H9 (cell line): Measurements from ENCODE around the gene SIGLEC12. TPM values are rescaled to one million over a fixed set of nuclear protein-coding genes. Genes with fewer than 3 reads are reported as not detected.

ENCODE experiments used
- DNase-seq: peaks from one replicate; pipeline ENCODE4 v3.0.0-alpha.2; 2017
- H2AFZ ChIP-seq: one replicate; pipeline ENCODE4 v1.6.1; 2013; ENCODE audit warnings: mild to moderate bottlenecking, low read length, control low read depth, moderate library complexity
- H2AK5ac ChIP-seq: 2 replicates; pipeline ENCODE4 v1.6.1; 2013; ENCODE audit warnings: low read length, control low read depth, mixed read lengths; ENCODE audit not compliant: insufficient read length
- H2BK120ac ChIP-seq: one replicate; pipeline ENCODE4 v1.6.1; 2013; ENCODE audit warnings: low read depth, mild to moderate bottlenecking, low read length, control low read depth, inconsistent platforms; ENCODE audit not compliant: poor library complexity, severe bottlenecking
- H2BK12ac ChIP-seq: 2 replicates; pipeline ENCODE4 v1.6.1; 2013; ENCODE audit warnings: low read length, control low read depth, mixed read lengths, low read depth; ENCODE audit not compliant: insufficient read length
- H2BK15ac ChIP-seq: 2 replicates; pipeline ENCODE4 v1.6.1; 2013; ENCODE audit warnings: low read depth, low read length, control low read depth
- H2BK20ac ChIP-seq: one replicate; pipeline ENCODE4 v1.6.1; 2013; ENCODE audit warnings: low read depth, mild to moderate bottlenecking, low read length, control low read depth, inconsistent platforms; ENCODE audit not compliant: poor library complexity, severe bottlenecking
- H2BK5ac ChIP-seq: 2 replicates; pipeline ENCODE4 v1.6.1; 2013; ENCODE audit warnings: low read length, control low read depth, mixed read lengths; ENCODE audit not compliant: insufficient read length
- H3K14ac ChIP-seq: 2 replicates; pipeline ENCODE4 v1.6.1; 2013; ENCODE audit warnings: low read length, control low read depth; ENCODE audit not compliant: insufficient read depth
- H3K18ac ChIP-seq: 2 replicates; pipeline ENCODE4 v1.6.1; 2013; ENCODE audit warnings: low read depth, mild to moderate bottlenecking, mixed read lengths, low read length, control low read depth; ENCODE audit not compliant: insufficient read length
- H3K23ac ChIP-seq: 2 replicates; pipeline ENCODE4 v1.6.1; 2013; ENCODE audit warnings: low read length, control low read depth, mixed read lengths, low read depth; ENCODE audit not compliant: insufficient read length
- H3K23me2 ChIP-seq: 2 replicates; pipeline ENCODE4 v1.6.1; 2013; ENCODE audit warnings: low read depth, mild to moderate bottlenecking, mixed read lengths, low read length, control low read depth; ENCODE audit not compliant: insufficient read length, poor library complexity, severe bottlenecking
- H3K27ac ChIP-seq: 2 replicates; pipeline ENCODE4 v1.5.1; 2013; ENCODE audit warnings: low read length, control low read depth, mixed read lengths, low read depth; ENCODE audit not compliant: insufficient read length
- H3K27me3 ChIP-seq: 2 replicates; pipeline ENCODE4 v1.6.1; 2013; ENCODE audit warnings: low read length, control low read depth, inconsistent platforms; ENCODE audit not compliant: insufficient read depth
- H3K4ac ChIP-seq: 2 replicates; pipeline ENCODE4 v1.6.1; 2013; ENCODE audit warnings: low read depth, mild to moderate bottlenecking, control low read depth, inconsistent platforms, low read length, moderate library complexity
- H3K4me1 ChIP-seq: 2 replicates; pipeline ENCODE4 v1.6.1; 2013; ENCODE audit warnings: low read length, control low read depth, inconsistent platforms; ENCODE audit not compliant: insufficient read depth
- H3K4me2 ChIP-seq: 2 replicates; pipeline ENCODE4 v1.6.1; 2013; ENCODE audit warnings: low read length, control low read depth, mixed read lengths; ENCODE audit not compliant: insufficient read length, insufficient read depth
- H3K56ac ChIP-seq: 2 replicates; pipeline ENCODE4 v1.6.1; 2013; ENCODE audit warnings: low read depth, mild to moderate bottlenecking, mixed read lengths, low read length, control low read depth; ENCODE audit not compliant: insufficient read length
- H3K79me1 ChIP-seq: 2 replicates; pipeline ENCODE4 v1.6.1; 2013; ENCODE audit warnings: low read depth, mild to moderate bottlenecking, moderate library complexity, low read length, control low read depth, inconsistent platforms; ENCODE audit not compliant: insufficient read depth, poor library complexity, severe bottlenecking
- H3K79me2 ChIP-seq: 2 replicates; pipeline ENCODE4 v1.6.1; 2013; ENCODE audit warnings: low read length, control low read depth, inconsistent platforms; ENCODE audit not compliant: insufficient read depth
- H3K9ac ChIP-seq: 2 replicates; pipeline ENCODE4 v1.6.1; 2013; ENCODE audit warnings: low read length, control low read depth, mixed read lengths; ENCODE audit not compliant: insufficient read length; ENCODE audit errors: extremely low read depth
- H3K9me3 ChIP-seq: one replicate; pipeline ENCODE4 v1.6.1; 2013; ENCODE audit warnings: low read depth, low read length, inconsistent platforms; ENCODE audit not compliant: control insufficient read depth
- H3T11ph ChIP-seq: one replicate; pipeline ENCODE4 v1.6.1; 2013; ENCODE audit warnings: mild to moderate bottlenecking, low read length, control low read depth, inconsistent platforms
- H4K20me1 ChIP-seq: one replicate; pipeline ENCODE4 v1.6.1; 2013; ENCODE audit not compliant: control insufficient read depth, insufficient read length, insufficient read depth
- H4K5ac ChIP-seq: 2 replicates; pipeline ENCODE4 v1.6.1; 2013; ENCODE audit warnings: low read depth, mild to moderate bottlenecking, mixed read lengths, low read length, control low read depth; ENCODE audit not compliant: insufficient read length
- H4K8ac ChIP-seq: replicated peaks from 2 replicates; pipeline ENCODE4 v1.6.1; 2013; ENCODE audit warnings: low read length, control low read depth, mixed read lengths, low read depth; ENCODE audit not compliant: insufficient read length
- H4K91ac ChIP-seq: 2 replicates; pipeline ENCODE4 v1.6.1; 2013; ENCODE audit warnings: low read depth, mild to moderate bottlenecking, moderate library complexity, mixed read lengths, low read length, control low read depth; ENCODE audit not compliant: insufficient read length
- H3K27ac Mint-ChIP-seq, 3 experiments: 2 replicates in 2 of 3; 3 replicates in 1 of 3; pipeline ENCODE4 v1.8.0; 2020 to 2021; ENCODE audit warnings: mixed read lengths in 3 of 3, mild to moderate bottlenecking in 1 of 3, moderate library complexity in 1 of 3
- H3K27me3 Mint-ChIP-seq: 2 replicates; pipeline ENCODE4 v1.8.0; 2021; ENCODE audit warnings: low read depth, mild to moderate bottlenecking, moderate library complexity, mixed read lengths
- H3K36me3 Mint-ChIP-seq, 3 experiments: 2 replicates in 2 of 3; 3 replicates in 1 of 3; pipeline ENCODE4 v1.8.0; 2020 to 2021; ENCODE audit warnings: low read depth in 3 of 3, mixed read lengths in 3 of 3; ENCODE audit not compliant: insufficient read depth in 1 of 3
- H3K4me1 Mint-ChIP-seq, 2 experiments: 2 replicates each; pipeline ENCODE4 v1.8.0; 2020; ENCODE audit warnings: mixed read lengths in 2 of 2
- H3K4me3 Mint-ChIP-seq, 2 experiments: 2 replicates in 1 of 2; 3 replicates in 1 of 2; pipeline ENCODE4 v1.8.0; 2020 to 2021; ENCODE audit warnings: mild to moderate bottlenecking in 2 of 2, mixed read lengths in 2 of 2, moderate library complexity in 1 of 2
- H3K9me3 Mint-ChIP-seq, 2 experiments: 2 replicates in 1 of 2; 3 replicates in 1 of 2; pipeline ENCODE4 v1.8.0; 2020; ENCODE audit warnings: mild to moderate bottlenecking in 2 of 2, mixed read lengths in 2 of 2, moderate library complexity in 1 of 2
- WGBS: extraction: QIAGEN DNeasy Blood & Tissue Kit; methylation state at CpG from one replicate; pipeline ENCODE4 v1.1.7; 2013; ENCODE audit warnings: missing lambda C conversion rate, low lambda C conversion rate, mixed read lengths; ENCODE audit not compliant: insufficient read length; ENCODE audit errors: extremely low coverage; 5-methylcytosine and 5-hydroxymethylcytosine counted together
- total RNA-seq: library from RNA; stranded (reverse); gene quantifications from 2 replicates; pipeline ENCODE4 v1.2.1, GENCODE V29; 2021
- TF ChIP-seq, protein P1 (sequence below): fragments of 200-600 bp; sonication (generic); conservative IDR thresholded peaks from 3 replicates; pipeline ENCODE4 v1.8.0; 2021; ENCODE audit warnings: antibody characterized with exemption, mild to moderate bottlenecking

Gene SIGLEC12
- total RNA-seq, 1 experiment from 2014 or later: not detected

DNA sequence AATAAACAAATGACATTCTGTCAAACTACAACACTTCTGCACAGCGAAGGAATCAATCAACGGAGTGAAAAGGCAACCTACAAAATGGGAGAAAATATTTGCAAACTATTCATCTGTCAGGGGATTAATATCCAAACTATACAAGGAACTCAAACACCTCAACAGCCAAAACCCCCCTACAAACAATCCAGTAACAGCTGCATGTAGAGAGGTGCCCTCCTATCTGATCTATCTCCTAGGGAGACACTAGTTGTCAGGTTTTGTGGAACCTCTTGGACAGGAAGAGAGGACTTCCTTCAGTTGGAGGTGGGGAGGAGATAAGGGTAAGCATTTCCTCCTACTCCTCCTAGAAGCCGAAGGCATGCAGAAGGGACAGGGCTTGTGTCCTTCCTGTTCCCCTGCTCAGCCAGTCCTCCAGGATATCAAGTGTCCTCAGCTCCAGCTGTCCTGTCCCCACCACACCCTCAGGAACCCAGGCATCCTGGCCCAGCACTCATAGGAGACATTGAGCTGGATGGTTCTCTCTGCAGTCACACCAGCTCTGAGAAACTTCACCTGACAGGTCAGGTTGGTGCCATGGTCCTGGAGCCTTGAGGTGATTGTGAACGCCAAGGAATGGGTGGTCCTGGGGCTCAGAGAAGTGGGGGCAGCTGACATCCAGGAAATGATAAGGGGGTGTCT is 33.6 kb downstream of the SIGLEC12 start:
- Mint-ChIP-seq H3K27me3 (peaks cover 64% of the 10 kb centered on the region), H3K9me3 (peaks cover 0 to 84% of the 10 kb centered on the region in 2 experiments; a peak in 2 of 5 replicates)

More for the DNA sequence above, 33.6 kb downstream of the SIGLEC12 start:
- Histone ChIP-seq H4K8ac (no peak overlapping the region), H3T11ph (no peak overlapping the region), H3K9ac (no peak overlapping the region), H3K27me3 (no peaks in the 10 kb centered on the region), H3K18ac (no peak overlapping the region), H2AK5ac (no peak overlapping the region), H3K4me2 (no peak overlapping the region), H2BK12ac (no peak overlapping the region), H3K14ac (no peak overlapping the region), H3K79me2 (no peaks in the 10 kb centered on the region), H4K91ac (no peak overlapping the region), H3K23ac (no peak overlapping the region), H2BK20ac (no peak overlapping the region), H3K9me3 (no peaks in the 10 kb centered on the region), H4K20me1 (no peaks in the 10 kb centered on the region), H3K56ac (no peak overlapping the region), H3K4ac (no peak overlapping the region), H3K4me1 (no peaks in the 10 kb centered on the region), H2BK5ac (no peak overlapping the region), H3K27ac (no peak overlapping the region), H4K5ac (no peak overlapping the region), H3K23me2 (no peaks in the 10 kb centered on the region), H3K79me1 (no peaks in the 10 kb centered on the region), H2AFZ (no peak overlapping the region), H2BK15ac (no peak overlapping the region), H2BK120ac (no peak overlapping the region)
- Mint-ChIP-seq H3K4me1 (peaks cover 0 to 3% of the 10 kb centered on the region in 2 experiments; a peak in 1 of 4 replicates), H3K36me3 (no peaks in the 10 kb centered on the region), H3K4me3 (no peak overlapping the region), H3K27ac (no peak overlapping the region; a peak in 1 of 7 replicates)
- no CpG with 5 or more reads among the region's 4 CpGs for WGBS
- TF ChIP-seq, protein P1, sequence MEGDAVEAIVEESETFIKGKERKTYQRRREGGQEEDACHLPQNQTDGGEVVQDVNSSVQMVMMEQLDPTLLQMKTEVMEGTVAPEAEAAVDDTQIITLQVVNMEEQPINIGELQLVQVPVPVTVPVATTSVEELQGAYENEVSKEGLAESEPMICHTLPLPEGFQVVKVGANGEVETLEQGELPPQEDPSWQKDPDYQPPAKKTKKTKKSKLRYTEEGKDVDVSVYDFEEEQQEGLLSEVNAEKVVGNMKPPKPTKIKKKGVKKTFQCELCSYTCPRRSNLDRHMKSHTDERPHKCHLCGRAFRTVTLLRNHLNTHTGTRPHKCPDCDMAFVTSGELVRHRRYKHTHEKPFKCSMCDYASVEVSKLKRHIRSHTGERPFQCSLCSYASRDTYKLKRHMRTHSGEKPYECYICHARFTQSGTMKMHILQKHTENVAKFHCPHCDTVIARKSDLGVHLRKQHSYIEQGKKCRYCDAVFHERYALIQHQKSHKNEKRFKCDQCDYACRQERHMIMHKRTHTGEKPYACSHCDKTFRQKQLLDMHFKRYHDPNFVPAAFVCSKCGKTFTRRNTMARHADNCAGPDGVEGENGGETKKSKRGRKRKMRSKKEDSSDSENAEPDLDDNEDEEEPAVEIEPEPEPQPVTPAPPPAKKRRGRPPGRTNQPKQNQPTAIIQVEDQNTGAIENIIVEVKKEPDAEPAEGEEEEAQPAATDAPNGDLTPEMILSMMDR: no peak
- no peak for DNase-seq
